Measurements from ENCODE around the gene COL4A2.

Gene COL4A2

GRCh38 chr13:110280985-110281688, 25.9 kb upstream of the COL4A2 start:
- TF ChIP-seq CTCF (IDR thresholded peaks at IDR 0.05; ENCODE audit: insufficient read depth, low read length, missing control alignments) = no peak
- ChIA-PET CTCF (no interaction called here), POLR2A (no interaction called here)
- H3K4me3 ChIP-seq (ENCODE audit: low read depth, low read length) = no peak overlapping the region
- DNase-seq (ENCODE audit: low read depth, low spot score) = no peak

GRCh38 chr13:110281736-110282135, 25.3 kb upstream of the COL4A2 start:
- ChIA-PET POLR2A (no interaction called here), CTCF (no interaction called here)
- TF ChIP-seq CTCF (IDR thresholded peaks at IDR 0.05; ENCODE audit: insufficient read depth, low read length, missing control alignments) = no peak
- H3K4me3 ChIP-seq (ENCODE audit: low read depth, low read length) = no peak overlapping the region
- DNase-seq (ENCODE audit: low read depth, low spot score) = no peak

- POLR2A ChIA-PET = no interaction called here
- no peak for DNase-seq (ENCODE audit: low read depth, low spot score)
- CTCF ChIA-PET = interaction anchor here (1.6 kb wide), 1 partner anchor 18 kb away, joined by 4 read pairs; no protein-coding TSS in a partner anchor
- H3K4me3 ChIP-seq (ENCODE audit: low read depth, low read length) = no peak overlapping the region
- no peak for TF ChIP-seq CTCF (IDR thresholded peaks at IDR 0.05; ENCODE audit: insufficient read depth, low read length, missing control alignments)
Observed at GRCh38 chr13:110282316-110282841, 24.7 kb upstream of the COL4A2 start.

- no peak overlapping the region for H3K4me3 ChIP-seq (ENCODE audit: low read depth, low read length)
- peak; percentile 40 for DNase-seq (ENCODE audit: low read depth, low spot score)
- no peak for TF ChIP-seq CTCF (IDR thresholded peaks at IDR 0.05; ENCODE audit: insufficient read depth, low read length, missing control alignments)
- POLR2A ChIA-PET = interaction anchor here (0.7 to 1.1 kb wide), 2 partner anchors 23 to 497 kb away, joined by 3 read pairs; partner anchors contain the start of genes COL4A1 and COL4A2
- CTCF ChIA-PET = interaction anchor here (0.6 to 1.6 kb wide), 9 partner anchors 9 to 171 kb away, joined by 3 to 6 read pairs (median 4); no protein-coding TSS in a partner anchor
Observed at GRCh38 chr13:110283736-110284517, 23.2 kb upstream of the COL4A2 start.

GRCh38 chr13:110284779-110285484, 22.2 kb upstream of the COL4A2 start:
- no peak for TF ChIP-seq CTCF (IDR thresholded peaks at IDR 0.05; ENCODE audit: insufficient read depth, low read length, missing control alignments)
- CTCF ChIA-PET = interaction anchor here (1.2 to 2.0 kb wide), 7 partner anchors 11 to 170 kb away, joined by 3 to 8 read pairs (median 4); no protein-coding TSS in a partner anchor
- DNase-seq (ENCODE audit: low read depth, low spot score) = no peak
- no peak overlapping the region for H3K4me3 ChIP-seq (ENCODE audit: low read depth, low read length)
- POLR2A ChIA-PET = interaction anchor here (0.7 kb wide), 1 partner anchor 496 kb away, joined by 3 read pairs; no protein-coding TSS in a partner anchor

Data from AG04449 (cell line).